IPS-18a (cell line): Measurements from ENCODE around the gene LMF1.

ENCODE experiments used
- H3K27ac ChIP-seq: one replicate; pipeline ENCODE4 v1.5.1; 2013; ENCODE audit warnings: low read length
- H3K27me3 ChIP-seq: one replicate; pipeline ENCODE4 v1.6.1; 2013; ENCODE audit warnings: mild to moderate bottlenecking, low read length; ENCODE audit not compliant: control insufficient read depth, insufficient read depth
- H3K36me3 ChIP-seq: one replicate; pipeline ENCODE4 v1.6.1; 2013; ENCODE audit warnings: low read depth, low read length; ENCODE audit not compliant: control insufficient read depth
- H3K4me1 ChIP-seq: one replicate; pipeline ENCODE4 v1.6.1; 2013; ENCODE audit warnings: low read depth, low read length; ENCODE audit not compliant: control insufficient read depth
- H3K4me3 ChIP-seq: one replicate; pipeline ENCODE4 v1.5.1; 2013; ENCODE audit warnings: low read length
- H3K9ac ChIP-seq: one replicate; pipeline ENCODE4 v1.6.1; 2013; ENCODE audit warnings: mild to moderate bottlenecking, low read length, moderate library complexity
- H3K9me3 ChIP-seq: one replicate; pipeline ENCODE4 v1.6.1; 2013; ENCODE audit warnings: low read depth, low read length; ENCODE audit not compliant: control insufficient read depth

LMF1 gene

DNA sequence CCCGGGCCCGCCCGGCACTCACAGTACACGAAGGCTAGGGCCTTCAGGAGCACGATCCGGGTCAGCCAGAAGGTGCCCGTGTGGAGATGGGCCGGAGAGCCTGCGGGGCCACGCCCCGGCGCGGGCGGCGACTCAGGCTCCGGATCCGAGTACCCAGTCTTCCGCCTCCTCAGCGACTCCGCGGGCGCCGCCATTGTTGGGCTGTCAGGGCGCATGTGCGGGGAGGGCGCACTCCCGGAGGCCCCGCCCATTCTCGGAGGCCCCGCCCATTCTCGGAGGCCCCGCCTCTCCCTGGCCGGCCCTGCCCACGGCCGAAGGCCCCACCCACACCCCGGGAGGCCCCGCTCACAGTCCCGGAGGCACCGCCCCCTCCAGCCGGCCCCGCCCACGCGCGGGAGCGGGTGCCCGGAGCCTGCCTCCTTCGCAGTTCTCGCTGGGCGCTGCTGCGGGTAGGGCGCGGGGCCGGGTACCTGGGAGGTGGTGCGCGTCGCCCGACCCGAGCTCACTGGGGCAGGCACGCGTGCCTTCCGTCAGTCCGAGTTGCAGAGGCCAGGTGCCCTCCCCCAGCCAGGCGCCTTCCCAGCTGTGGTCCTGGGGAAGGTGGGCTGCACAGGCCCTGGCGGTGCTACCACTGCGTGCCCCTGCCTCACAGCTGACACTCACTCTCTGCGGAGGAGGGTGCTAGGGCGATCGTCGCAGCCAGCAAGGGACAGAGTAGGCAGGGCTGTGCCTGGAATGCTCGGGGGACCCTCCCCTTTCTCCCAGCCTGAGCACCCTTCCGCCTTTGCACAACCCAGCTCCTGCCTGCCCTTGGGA is at the start of gene LMF1:
LMF1 (minus strand) TSS at position 219 of the 816 bp plus-strand sequence; CDS start at position 215, 4 bp downstream.
- no peak within 1 kb of the TSS for H3K27ac ChIP-seq
- H3K36me3 ChIP-seq, result no peaks in the 10 kb centered on the region
- peak within 1 kb of the TSS; percentile 81 for H3K4me3 ChIP-seq
- peaks cover 6% of the 10 kb centered on the region for H3K4me1 ChIP-seq
- peak within 1 kb of the TSS; percentile 12 for H3K9ac ChIP-seq
- no peaks in the 10 kb centered on the region for H3K9me3 ChIP-seq
- peaks cover 29% of the 10 kb centered on the region for H3K27me3 ChIP-seq

DNA sequence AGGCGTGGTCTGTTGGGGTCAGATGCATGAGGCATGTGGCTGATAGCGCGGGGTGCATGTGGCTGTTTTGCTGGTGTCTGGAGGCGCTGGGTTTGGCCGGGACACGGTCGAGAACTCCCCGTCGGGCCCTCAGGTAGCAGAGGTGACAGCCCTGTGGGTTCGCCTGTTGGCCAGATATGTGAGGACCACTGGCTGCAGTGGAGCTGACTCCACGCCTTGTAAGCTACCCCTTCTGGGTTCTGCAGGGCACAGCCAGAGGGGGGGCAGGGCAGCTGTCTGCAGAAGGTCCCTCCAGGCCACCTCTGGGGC is 49.3 kb upstream of the LMF1 start:
- Histone ChIP-seq H3K36me3 (no peaks in the 10 kb centered on the region), H3K27ac (no peak overlapping the region), H3K27me3 (no peaks in the 10 kb centered on the region), H3K9ac (no peak overlapping the region), H3K9me3 (no peaks in the 10 kb centered on the region), H3K4me1 (no peaks in the 10 kb centered on the region), H3K4me3 (no peak overlapping the region)

DNA sequence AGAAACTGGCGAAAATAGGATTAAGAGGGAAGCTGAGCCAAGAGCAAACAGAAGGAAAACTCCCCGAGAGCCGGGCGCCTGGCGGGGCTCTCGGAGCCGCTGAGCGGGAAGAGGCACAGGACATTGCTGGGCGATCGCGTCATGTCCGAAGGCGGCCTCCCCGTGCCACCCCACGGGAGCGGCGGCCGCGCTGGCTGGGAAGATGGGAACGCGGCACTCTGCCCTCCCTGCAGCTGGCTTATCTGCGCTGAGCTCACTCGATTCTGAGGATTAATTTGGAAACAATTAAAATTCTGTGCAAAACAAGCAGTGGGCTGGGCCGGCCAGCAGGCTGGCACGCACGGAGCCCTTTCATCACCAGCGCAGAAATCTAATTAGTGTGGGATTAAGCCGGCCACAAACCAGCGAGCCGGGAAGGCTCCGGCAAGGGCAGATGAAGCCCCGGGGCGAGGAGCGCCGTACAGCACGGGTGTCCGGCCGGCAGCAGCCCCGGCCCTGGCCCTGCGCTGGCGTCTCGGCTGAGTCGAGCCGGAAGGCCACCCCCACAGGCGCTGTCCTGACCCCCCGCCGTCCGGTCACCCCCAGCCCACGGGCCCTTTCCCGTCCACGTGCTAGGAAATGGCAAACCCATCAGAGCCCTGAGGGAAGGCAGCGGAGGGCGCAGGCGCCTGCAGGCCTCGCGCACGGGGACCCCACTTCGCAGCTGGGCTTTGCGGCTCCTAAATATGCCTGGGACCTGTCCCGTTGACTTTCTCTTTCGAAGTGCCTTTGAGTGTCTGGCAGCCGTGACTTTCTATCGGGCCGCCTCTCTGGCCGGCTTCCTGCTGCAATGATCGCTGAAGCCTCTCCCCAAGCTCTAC is 48.7 kb upstream of the LMF1 start:
- H3K36me3 ChIP-seq, result no peaks in the 10 kb centered on the region
- no peaks in the 10 kb centered on the region for H3K9me3 ChIP-seq
- no peak overlapping the region for H3K9ac ChIP-seq
- H3K27me3 ChIP-seq, result no peaks in the 10 kb centered on the region
- H3K4me3 ChIP-seq, result no peak overlapping the region
- no peaks in the 10 kb centered on the region for H3K4me1 ChIP-seq
- no peak overlapping the region for H3K27ac ChIP-seq

DNA sequence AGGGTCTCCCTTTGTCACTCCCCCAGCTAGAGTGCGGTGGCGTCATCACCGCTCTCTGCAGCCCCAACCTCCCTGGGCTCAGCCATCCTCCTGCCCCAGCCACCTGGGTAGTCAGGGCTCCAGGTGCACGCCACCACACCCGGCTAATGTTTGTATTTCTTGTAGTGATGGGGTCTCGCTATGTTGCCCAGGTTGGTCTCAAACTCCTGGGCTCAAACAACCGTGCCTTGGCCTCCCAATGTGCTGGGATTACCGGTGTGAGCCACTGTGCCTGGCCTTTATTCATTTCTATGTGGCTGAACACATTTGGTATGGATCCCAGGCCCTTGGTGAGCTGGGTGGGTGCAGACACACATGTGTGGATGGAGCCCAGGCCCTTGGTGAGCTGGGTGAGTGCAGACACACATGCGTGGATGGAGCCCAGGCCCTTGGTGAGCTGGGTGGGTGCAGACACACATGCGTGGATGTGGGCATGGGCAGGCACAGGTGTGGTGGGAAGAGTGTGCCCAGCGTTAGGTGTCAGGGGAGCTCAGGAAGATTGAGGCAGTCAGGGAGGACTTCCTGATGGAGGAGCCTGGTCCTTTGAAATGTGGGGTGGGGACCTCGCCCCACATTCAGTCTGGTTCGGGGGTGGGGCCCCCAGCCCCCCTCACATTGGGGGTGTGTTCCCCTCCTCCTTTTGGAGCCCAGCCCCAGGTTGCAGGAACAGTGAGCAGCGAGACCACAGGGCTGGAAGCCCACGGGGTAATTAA is 47.8 kb upstream of the LMF1 start:
- no peaks in the 10 kb centered on the region for H3K4me1 ChIP-seq
- H3K27ac ChIP-seq, result no peak overlapping the region
- H3K9me3 ChIP-seq, result no peaks in the 10 kb centered on the region
- no peaks in the 10 kb centered on the region for H3K36me3 ChIP-seq
- no peaks in the 10 kb centered on the region for H3K27me3 ChIP-seq
- H3K4me3 ChIP-seq, result no peak overlapping the region
- H3K9ac ChIP-seq, result no peak overlapping the region

DNA sequence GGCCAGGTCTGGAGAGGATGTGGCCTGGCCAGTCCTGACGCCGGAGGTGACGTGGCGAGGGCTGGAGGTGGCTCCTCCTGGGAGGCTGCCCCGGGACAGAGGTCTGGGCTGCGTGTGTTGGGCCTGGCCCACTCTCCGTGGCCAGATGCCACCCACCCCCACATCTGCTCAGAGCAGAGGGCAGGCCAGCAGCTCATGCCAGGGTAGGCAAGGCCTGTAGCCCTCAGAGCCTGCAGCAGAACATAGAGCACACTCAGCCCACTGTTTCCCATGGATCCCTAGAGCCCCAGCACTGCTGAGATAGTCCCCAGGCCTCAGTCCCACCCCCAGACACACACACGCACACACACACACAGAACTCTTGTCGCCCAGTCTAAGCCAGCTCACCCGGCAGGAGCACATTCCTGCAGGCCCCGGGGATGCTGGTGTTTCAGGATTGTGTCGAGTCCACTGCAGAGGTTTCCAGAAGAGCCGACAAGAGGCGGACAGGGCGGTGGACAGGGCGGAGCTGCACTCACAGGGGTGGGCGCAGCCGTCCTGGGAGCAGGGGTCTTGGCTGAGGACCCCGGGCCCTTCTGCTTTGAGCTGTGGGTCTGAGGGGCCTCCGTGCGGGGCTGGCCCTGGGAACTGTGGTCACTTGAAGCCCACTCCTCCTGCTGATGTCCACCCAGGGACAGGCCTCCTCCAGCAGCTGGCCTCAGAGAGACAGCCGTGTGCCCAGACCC is 44.1 kb upstream of the LMF1 start:
- Histone ChIP-seq H3K9me3 (no peaks in the 10 kb centered on the region), H3K27me3 (no peaks in the 10 kb centered on the region), H3K4me3 (no peak overlapping the region), H3K36me3 (no peaks in the 10 kb centered on the region), H3K9ac (no peak overlapping the region), H3K4me1 (no peaks in the 10 kb centered on the region), H3K27ac (no peak overlapping the region)

DNA sequence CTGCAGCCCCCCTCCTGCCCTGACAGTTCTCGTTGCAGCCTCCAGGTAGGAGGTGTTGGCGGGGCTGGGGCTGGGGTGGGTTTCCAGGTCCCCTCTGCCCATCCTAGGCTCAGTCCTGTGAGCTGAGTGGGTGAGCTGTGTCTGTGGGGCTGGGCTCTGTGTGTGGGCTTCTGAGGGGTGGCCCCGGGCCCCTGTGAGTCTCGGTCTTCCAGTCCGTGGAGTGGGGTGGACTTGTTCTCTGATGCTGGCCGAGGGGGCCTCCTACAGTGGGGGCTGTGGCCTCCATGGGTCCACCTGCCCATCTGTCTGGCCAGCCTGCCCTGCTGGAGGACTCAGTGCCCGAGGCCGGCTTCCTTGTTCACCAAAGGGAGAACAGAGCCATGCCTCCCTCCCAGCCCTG is 43.4 kb upstream of the LMF1 start:
- Histone ChIP-seq H3K4me3 (no peak overlapping the region), H3K27me3 (no peaks in the 10 kb centered on the region)

DNA sequence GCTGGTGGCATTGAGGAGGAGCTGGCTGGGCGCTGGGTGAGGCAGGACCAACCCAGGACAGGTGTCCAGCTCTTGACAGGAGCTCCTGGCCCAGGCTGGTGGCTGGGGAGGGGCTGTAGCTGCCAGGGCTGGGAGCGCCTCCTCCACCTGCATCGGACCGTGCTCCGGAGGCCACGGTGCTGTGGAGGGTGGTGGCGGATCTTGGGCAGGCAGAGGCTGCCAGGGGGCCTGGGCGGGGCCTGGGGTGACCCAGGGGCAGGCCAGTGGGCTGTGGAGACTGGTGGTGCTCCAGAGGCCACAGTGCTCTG is 42.8 kb upstream of the LMF1 start:
- no peaks in the 10 kb centered on the region for H3K36me3 ChIP-seq
- no peaks in the 10 kb centered on the region for H3K9me3 ChIP-seq
- H3K27ac ChIP-seq, result no peak overlapping the region
- H3K4me3 ChIP-seq, result no peak overlapping the region
- H3K27me3 ChIP-seq, result no peaks in the 10 kb centered on the region
- no peaks in the 10 kb centered on the region for H3K4me1 ChIP-seq
- H3K9ac ChIP-seq, result no peak overlapping the region

More for the DNA sequence above, 43.4 kb upstream of the LMF1 start:
- H3K36me3 ChIP-seq, result no peaks in the 10 kb centered on the region
- no peak overlapping the region for H3K27ac ChIP-seq
- H3K9ac ChIP-seq, result no peak overlapping the region
- no peaks in the 10 kb centered on the region for H3K9me3 ChIP-seq
- H3K4me1 ChIP-seq, result no peaks in the 10 kb centered on the region

DNA sequence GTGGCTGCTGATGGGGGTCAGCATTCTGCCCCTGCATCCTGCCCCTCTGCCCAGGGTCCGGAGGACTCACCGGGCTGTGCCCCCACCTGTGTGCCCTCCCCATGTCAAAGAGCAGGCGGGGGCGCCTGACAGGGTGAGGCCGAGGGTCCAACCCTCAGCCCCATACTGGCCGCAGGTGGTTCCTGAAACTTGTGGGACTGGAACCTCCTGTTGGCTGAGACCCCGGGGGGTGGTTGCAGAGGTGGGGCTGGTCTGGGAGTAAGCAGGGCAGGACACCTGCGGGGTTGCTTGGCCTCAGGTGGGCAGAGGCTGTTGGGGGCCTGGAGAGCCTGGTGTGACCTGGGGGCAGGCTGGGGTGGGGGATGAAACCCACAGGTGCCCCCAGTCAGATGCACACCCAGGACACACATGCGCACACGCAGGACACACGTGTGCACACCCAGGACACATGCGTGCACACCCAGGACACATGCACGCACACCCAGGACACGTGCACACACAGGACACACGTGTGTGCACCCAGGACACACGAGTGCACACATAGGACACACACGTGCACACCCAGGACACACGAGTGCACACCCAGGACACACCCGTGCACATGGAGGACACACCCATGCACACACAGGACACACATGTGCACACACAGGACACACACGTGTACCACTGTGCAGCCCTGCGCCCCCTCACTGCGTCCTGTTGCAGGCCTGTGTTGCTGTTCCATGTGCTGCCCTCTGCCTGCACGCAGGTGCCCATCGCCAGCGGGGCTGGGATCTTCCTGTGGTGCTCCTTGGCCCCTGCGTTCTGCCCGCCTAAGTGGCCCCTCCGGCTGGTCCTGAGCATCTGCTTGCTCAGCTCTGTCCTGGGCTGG is 42.2 kb upstream of the LMF1 start:
- Histone ChIP-seq H3K36me3 (no peaks in the 10 kb centered on the region), H3K27me3 (no peaks in the 10 kb centered on the region), H3K27ac (no peak overlapping the region), H3K4me3 (no peak overlapping the region), H3K9ac (no peak overlapping the region), H3K9me3 (no peaks in the 10 kb centered on the region), H3K4me1 (no peaks in the 10 kb centered on the region)

DNA sequence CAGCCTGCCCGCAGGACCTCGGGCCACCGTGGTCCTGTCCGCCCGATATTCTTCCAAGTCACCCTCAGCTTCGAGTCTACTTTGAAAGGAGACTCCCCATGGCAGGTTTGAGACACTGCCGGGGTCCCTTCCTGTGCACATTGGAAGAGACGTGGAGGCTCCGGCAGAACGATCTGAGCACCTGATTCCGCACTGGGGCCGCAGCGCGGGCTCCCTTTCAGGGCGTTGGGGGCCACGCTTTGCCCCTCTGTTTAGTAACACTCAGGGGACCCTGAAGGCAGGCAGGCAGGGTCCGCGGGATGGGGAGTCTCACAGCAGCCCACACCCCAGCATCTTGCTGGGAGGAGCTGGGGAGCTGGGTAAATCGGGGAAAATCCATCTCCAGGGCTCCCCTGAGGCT is 41.4 kb upstream of the LMF1 start:
- Histone ChIP-seq H3K36me3 (no peaks in the 10 kb centered on the region), H3K27ac (no peak overlapping the region), H3K27me3 (no peaks in the 10 kb centered on the region), H3K9ac (no peak overlapping the region), H3K9me3 (no peaks in the 10 kb centered on the region), H3K4me1 (no peaks in the 10 kb centered on the region), H3K4me3 (no peak overlapping the region)

DNA sequence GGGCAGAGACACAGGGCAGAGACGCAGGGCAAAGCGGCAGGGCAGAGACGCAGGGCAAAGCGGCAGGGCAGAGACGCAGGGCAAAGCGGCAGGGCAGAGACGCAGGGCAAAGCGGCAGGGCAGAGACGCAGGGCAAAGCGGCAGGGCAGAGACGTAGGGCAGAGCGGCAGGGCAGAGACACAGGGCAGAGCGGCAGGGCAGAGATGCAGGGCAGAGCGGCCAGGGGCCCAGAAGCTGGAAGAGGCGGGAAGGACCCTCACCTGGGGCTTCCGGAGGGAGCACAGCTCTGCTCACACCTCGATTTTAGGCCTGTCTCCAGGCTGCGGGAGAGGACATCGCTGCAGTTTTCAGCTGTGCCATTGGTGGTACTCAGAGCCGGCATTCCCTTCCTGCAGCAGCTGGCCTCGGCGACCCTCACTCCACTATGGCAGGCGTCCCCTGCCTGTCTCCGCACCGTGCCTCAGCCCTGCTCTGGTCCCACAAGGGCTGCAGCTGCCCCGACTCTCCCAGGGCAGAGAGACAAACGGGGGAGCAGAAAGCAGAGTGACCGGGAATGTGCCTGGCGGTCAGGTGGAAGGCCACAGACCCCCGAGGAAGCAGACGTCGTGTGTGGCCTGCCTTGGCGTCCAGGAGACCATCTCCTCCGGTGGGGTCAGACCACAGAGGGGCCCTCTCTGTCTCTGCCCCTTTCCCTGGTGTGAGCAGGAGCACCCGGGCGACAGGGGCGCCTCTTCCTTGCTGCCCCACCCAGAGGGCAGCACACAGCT is 40.7 kb upstream of the LMF1 start:
- Histone ChIP-seq H3K36me3 (no peaks in the 10 kb centered on the region), H3K27me3 (no peaks in the 10 kb centered on the region), H3K9me3 (no peaks in the 10 kb centered on the region), H3K9ac (no peak overlapping the region), H3K4me1 (no peaks in the 10 kb centered on the region), H3K27ac (no peak overlapping the region), H3K4me3 (no peak overlapping the region)
